ENCODE measurements around the gene UFSP2.

Gene UFSP2

GRCh38 chr4:185425647-185426352 lies at the start of gene UFSP2:
Gene UFSP2, minus strand, starts transcription at chr4:185425964. Its CDS starts 96 bp downstream, at chr4:185425868.
- peak; percentile 80 for DNase-seq (ENCODE audit: low read depth)
- no peak for TF ChIP-seq CTCF (IDR thresholded peaks at IDR 0.05; ENCODE audit: control insufficient read depth, extremely low read depth, insufficient read depth)
- H3K4me3 ChIP-seq (ENCODE audit: low read depth, low read length): peak within 1 kb of the TSS; percentile 70

- no peak for DNase-seq (ENCODE audit: low read depth)
- TF ChIP-seq CTCF (IDR thresholded peaks at IDR 0.05; ENCODE audit: control insufficient read depth, extremely low read depth, insufficient read depth): no peak
- H3K4me3 ChIP-seq (ENCODE audit: low read depth, low read length): no peak overlapping the region
These were observed 47.5 kb upstream of the UFSP2 start for GRCh38 chr4:185473247-185473646.

- DNase-seq (ENCODE audit: low read depth): no peak
- H3K4me3 ChIP-seq (ENCODE audit: low read depth, low read length): peak overlapping the region; percentile 63
- TF ChIP-seq CTCF (IDR thresholded peaks at IDR 0.05; ENCODE audit: control insufficient read depth, extremely low read depth, insufficient read depth): no peak
These were observed 46.4 kb upstream of the UFSP2 start for GRCh38 chr4:185472103-185472542.

- peak within 1 kb of the TSS; percentile 63 for H3K4me3 ChIP-seq (ENCODE audit: low read depth, low read length)
- TF ChIP-seq CTCF (IDR thresholded peaks at IDR 0.05; ENCODE audit: control insufficient read depth, extremely low read depth, insufficient read depth): peak; percentile 75
- DNase-seq (ENCODE audit: low read depth): peak; percentile 69
These were observed 45.7 kb upstream of the UFSP2 start, which contains the start of gene CCDC110 for GRCh38 chr4:185471235-185472102. Gene CCDC110, minus strand, starts transcription at chr4:185471733. Its CDS starts 50 bp downstream, at chr4:185471683.

GRCh38 chr4:185470501-185471195 lies 44.9 kb upstream of the UFSP2 start:
- TF ChIP-seq CTCF (IDR thresholded peaks at IDR 0.05; ENCODE audit: control insufficient read depth, extremely low read depth, insufficient read depth): no peak
- DNase-seq (ENCODE audit: low read depth): peak; percentile 62

GRCh38 chr4:185469580-185470154 lies 43.9 kb upstream of the UFSP2 start:
- DNase-seq (ENCODE audit: low read depth): no peak
- no peak overlapping the region for H3K4me3 ChIP-seq (ENCODE audit: low read depth, low read length)
- no peak for TF ChIP-seq CTCF (IDR thresholded peaks at IDR 0.05; ENCODE audit: control insufficient read depth, extremely low read depth, insufficient read depth)

More at GRCh38 chr4:185470501-185471195, 44.9 kb upstream of the UFSP2 start:
- peak overlapping the region; percentile 54 for H3K4me3 ChIP-seq (ENCODE audit: low read depth, low read length)
